ENCODE results near the gene OR10H3. TPM values are rescaled to one million over a fixed set of nuclear protein-coding genes. Genes with fewer than 3 reads are reported as not detected.
"Not testable (repeated sequence)": the region's sequence is repeated elsewhere in the genome, so short reads cannot be mapped to it uniquely, and the experiment has no call there.

OR10H3 gene
- total and polyA plus RNA-seq, 2 donors, result not detected

- H3K27ac ChIP-seq (ENCODE audit: low read depth in 1 of 2, low read length in 1 of 2); DNase-seq (ENCODE audit: low read depth in 6 of 9, low spot score in 9 of 9); H3K9me3 ChIP-seq (ENCODE audit: control insufficient read depth in 2 of 2, insufficient read depth in 1 of 2, low read length in 1 of 2); H3K36me3 ChIP-seq (ENCODE audit: control insufficient read depth in 2 of 2, insufficient read depth in 2 of 2, low read length in 1 of 2); H3K27me3 ChIP-seq (ENCODE audit: control insufficient read depth in 2 of 2, insufficient read depth in 1 of 2, low read length in 1 of 2); H3K4me1 ChIP-seq (ENCODE audit: control insufficient read depth in 2 of 2, insufficient read depth in 2 of 2, low read length in 2 of 2); H3K4me3 ChIP-seq (ENCODE audit: low read length in 2 of 2): not testable (repeated sequence)
- WGBS, result 80% methylated on average over 3 of the region's 3 CpGs
These were observed 36.4 kb downstream of the OR10H3 start for GRCh38 chr19:15774159-15774558.

GRCh38 chr19:15775249-15775648 lies 37.5 kb downstream of the OR10H3 start:
- WGBS, result 69% methylated on average over 2 of the region's 2 CpGs
- Histone ChIP-seq H3K9me3 (ENCODE audit: control insufficient read depth in 2 of 2, insufficient read depth in 1 of 2, low read length in 1 of 2) (no peaks in the 10 kb centered on the region), H3K27ac (ENCODE audit: low read depth in 1 of 2, low read length in 1 of 2) (no peak overlapping the region), H3K4me1 (ENCODE audit: control insufficient read depth in 2 of 2, insufficient read depth in 2 of 2, low read length in 2 of 2) (no peaks in the 10 kb centered on the region), H3K36me3 (ENCODE audit: control insufficient read depth in 2 of 2, insufficient read depth in 2 of 2, low read length in 1 of 2) (no peaks in the 10 kb centered on the region), H3K4me3 (ENCODE audit: low read length in 2 of 2) (no peak overlapping the region), H3K27me3 (ENCODE audit: control insufficient read depth in 2 of 2, insufficient read depth in 1 of 2, low read length in 1 of 2) (peaks cover 0 to 3% of the 10 kb centered on the region in 2 donors)
- DNase-seq (ENCODE audit: low read depth in 6 of 9, low spot score in 9 of 9), result no peak

- Histone ChIP-seq H3K27me3 (ENCODE audit: control insufficient read depth in 2 of 2, insufficient read depth in 1 of 2, low read length in 1 of 2) (peaks cover 0 to 3% of the 10 kb centered on the region in 2 donors), H3K4me3 (ENCODE audit: low read length in 2 of 2) (no peak overlapping the region), H3K27ac (ENCODE audit: low read depth in 1 of 2, low read length in 1 of 2) (no peak overlapping the region), H3K9me3 (ENCODE audit: control insufficient read depth in 2 of 2, insufficient read depth in 1 of 2, low read length in 1 of 2) (no peaks in the 10 kb centered on the region), H3K4me1 (ENCODE audit: control insufficient read depth in 2 of 2, insufficient read depth in 2 of 2, low read length in 2 of 2) (no peaks in the 10 kb centered on the region), H3K36me3 (ENCODE audit: control insufficient read depth in 2 of 2, insufficient read depth in 2 of 2, low read length in 1 of 2) (no peaks in the 10 kb centered on the region)
- DNase-seq (ENCODE audit: low read depth in 6 of 9, low spot score in 9 of 9), result no peak
- WGBS, result 87% methylated on average over 4 of the region's 4 CpGs
These were observed 38.5 kb downstream of the OR10H3 start for GRCh38 chr19:15776264-15776663.

GRCh38 chr19:15776991-15777970 lies 39.5 kb downstream of the OR10H3 start:
- no peaks in the 10 kb centered on the region for H3K36me3 ChIP-seq (ENCODE audit: control insufficient read depth in 2 of 2, insufficient read depth in 2 of 2, low read length in 1 of 2)
- no peaks in the 10 kb centered on the region for H3K4me1 ChIP-seq (ENCODE audit: control insufficient read depth in 2 of 2, insufficient read depth in 2 of 2, low read length in 2 of 2)
- no peaks in the 10 kb centered on the region for H3K9me3 ChIP-seq (ENCODE audit: control insufficient read depth in 2 of 2, insufficient read depth in 1 of 2, low read length in 1 of 2)
- no peak for DNase-seq (ENCODE audit: low read depth in 6 of 9, low spot score in 9 of 9)
- H3K4me3 ChIP-seq (ENCODE audit: low read length in 2 of 2), result no peak overlapping the region
- WGBS, result 62% methylated on average over 9 of the region's 9 CpGs
- H3K27me3 ChIP-seq (ENCODE audit: control insufficient read depth in 2 of 2, insufficient read depth in 1 of 2, low read length in 1 of 2), result peaks cover 0 to 3% of the 10 kb centered on the region in 2 donors
- H3K27ac ChIP-seq (ENCODE audit: low read depth in 1 of 2, low read length in 1 of 2), result no peak overlapping the region

- Histone ChIP-seq H3K4me1 (ENCODE audit: control insufficient read depth in 2 of 2, insufficient read depth in 2 of 2, low read length in 2 of 2) (no peaks in the 10 kb centered on the region), H3K4me3 (ENCODE audit: low read length in 2 of 2) (no peak overlapping the region), H3K9me3 (ENCODE audit: control insufficient read depth in 2 of 2, insufficient read depth in 1 of 2, low read length in 1 of 2) (no peaks in the 10 kb centered on the region), H3K27ac (ENCODE audit: low read depth in 1 of 2, low read length in 1 of 2) (no peak overlapping the region), H3K36me3 (ENCODE audit: control insufficient read depth in 2 of 2, insufficient read depth in 2 of 2, low read length in 1 of 2) (no peaks in the 10 kb centered on the region), H3K27me3 (ENCODE audit: control insufficient read depth in 2 of 2, insufficient read depth in 1 of 2, low read length in 1 of 2) (peaks cover 0 to 3% of the 10 kb centered on the region in 2 donors)
- WGBS, result 50% methylated on average over 10 of the region's 10 CpGs
- no peak for DNase-seq (ENCODE audit: low read depth in 6 of 9, low spot score in 9 of 9)
These were observed 42.1 kb downstream of the OR10H3 start for GRCh38 chr19:15779756-15780476.

GRCh38 chr19:15780610-15781418 lies 43.0 kb downstream of the OR10H3 start:
- Histone ChIP-seq H3K27ac (ENCODE audit: low read depth in 1 of 2, low read length in 1 of 2) (no peak overlapping the region), H3K36me3 (ENCODE audit: control insufficient read depth in 2 of 2, insufficient read depth in 2 of 2, low read length in 1 of 2) (no peaks in the 10 kb centered on the region), H3K9me3 (ENCODE audit: control insufficient read depth in 2 of 2, insufficient read depth in 1 of 2, low read length in 1 of 2) (no peaks in the 10 kb centered on the region), H3K4me1 (ENCODE audit: control insufficient read depth in 2 of 2, insufficient read depth in 2 of 2, low read length in 2 of 2) (no peaks in the 10 kb centered on the region), H3K4me3 (ENCODE audit: low read length in 2 of 2) (no peak overlapping the region), H3K27me3 (ENCODE audit: control insufficient read depth in 2 of 2, insufficient read depth in 1 of 2, low read length in 1 of 2) (peaks cover 0 to 3% of the 10 kb centered on the region in 2 donors)
- WGBS, result 83% methylated on average over 7 of the region's 7 CpGs
- DNase-seq (ENCODE audit: low read depth in 6 of 9, low spot score in 9 of 9), result no peak

GRCh38 chr19:15781661-15782060 lies 43.9 kb downstream of the OR10H3 start:
- no peaks in the 10 kb centered on the region for H3K9me3 ChIP-seq (ENCODE audit: control insufficient read depth in 2 of 2, insufficient read depth in 1 of 2, low read length in 1 of 2)
- no peak overlapping the region for H3K27ac ChIP-seq (ENCODE audit: low read depth in 1 of 2, low read length in 1 of 2)
- 93% methylated on average over 5 of the region's 5 CpGs for WGBS
- H3K4me3 ChIP-seq (ENCODE audit: low read length in 2 of 2), result no peak overlapping the region
- H3K27me3 ChIP-seq (ENCODE audit: control insufficient read depth in 2 of 2, insufficient read depth in 1 of 2, low read length in 1 of 2), result peaks cover 0 to 3% of the 10 kb centered on the region in 2 donors
- no peaks in the 10 kb centered on the region for H3K36me3 ChIP-seq (ENCODE audit: control insufficient read depth in 2 of 2, insufficient read depth in 2 of 2, low read length in 1 of 2)
- H3K4me1 ChIP-seq (ENCODE audit: control insufficient read depth in 2 of 2, insufficient read depth in 2 of 2, low read length in 2 of 2), result no peaks in the 10 kb centered on the region
- no peak for DNase-seq (ENCODE audit: low read depth in 6 of 9, low spot score in 9 of 9)

- DNase-seq (ENCODE audit: low read depth in 6 of 9, low spot score in 9 of 9), result no peak
- Histone ChIP-seq H3K27me3 (ENCODE audit: control insufficient read depth in 2 of 2, insufficient read depth in 1 of 2, low read length in 1 of 2) (peaks cover 0 to 6% of the 10 kb centered on the region in 2 donors), H3K36me3 (ENCODE audit: control insufficient read depth in 2 of 2, insufficient read depth in 2 of 2, low read length in 1 of 2) (no peaks in the 10 kb centered on the region), H3K27ac (ENCODE audit: low read depth in 1 of 2, low read length in 1 of 2) (no peak overlapping the region), H3K4me3 (ENCODE audit: low read length in 2 of 2) (no peak overlapping the region), H3K4me1 (ENCODE audit: control insufficient read depth in 2 of 2, insufficient read depth in 2 of 2, low read length in 2 of 2) (no peaks in the 10 kb centered on the region), H3K9me3 (ENCODE audit: control insufficient read depth in 2 of 2, insufficient read depth in 1 of 2, low read length in 1 of 2) (no peaks in the 10 kb centered on the region)
- WGBS, result 84% methylated on average over 3 of the region's 3 CpGs
These were observed 44.4 kb downstream of the OR10H3 start for GRCh38 chr19:15782211-15782610.

Data from thymus (tissue), 11 donors.